Neural cell (in vitro differentiated cells): ENCODE measurements around the gene CDK5RAP1. TPM values are rescaled to one million over a fixed set of nuclear protein-coding genes. Genes with fewer than 3 reads are reported as not detected.

Experiments
- H2AFZ ChIP-seq: fragments of 200-600, 300-800 bp; sonication (generic), shearing (Covaris generic); 2 replicates; pipeline ENCODE4 v1.6.0; 2014; ENCODE audit warnings: low read depth, mild to moderate bottlenecking, antibody characterized with exemption, low read length, moderate library complexity
- H3F3A ChIP-seq: fragments of 200-600 bp; shearing (Covaris generic); 2 replicates; pipeline ENCODE4 v1.6.1; 2016; ENCODE audit warnings: mild to moderate bottlenecking, moderate library complexity, mixed read lengths, antibody characterized with exemption, low read length; ENCODE audit not compliant: insufficient read depth, poor library complexity, severe bottlenecking
- H3K27ac ChIP-seq: fragments of 200-600, 300-800 bp; sonication (generic), shearing (Covaris generic); 2 replicates; pipeline ENCODE4 v1.5.1; 2014; ENCODE audit warnings: mild to moderate bottlenecking, low read length, moderate library complexity
- H3K27me3 ChIP-seq: fragments of 300-800, 200-600 bp; sonication (generic), shearing (Covaris generic); 2 replicates; pipeline ENCODE4 v1.6.0; 2014; ENCODE audit warnings: mild to moderate bottlenecking, low read depth, low read length, moderate library complexity; ENCODE audit not compliant: insufficient read depth
- H3K36me3 ChIP-seq: fragments of 300-800, 200-600 bp; sonication (generic), shearing (Covaris generic); 2 replicates; pipeline ENCODE4 v1.5.1; 2014; ENCODE audit warnings: mild to moderate bottlenecking, antibody characterized with exemption, low read length, moderate library complexity; ENCODE audit not compliant: insufficient read depth
- H3K4me2 ChIP-seq: fragments of 300-800, 200-600 bp; sonication (generic), shearing (Covaris generic); 2 replicates; pipeline ENCODE4 v1.6.0; 2014; ENCODE audit warnings: mild to moderate bottlenecking, low read length
- H3K4me3 ChIP-seq: fragments of 300-800, 200-600 bp; sonication (generic), shearing (Covaris generic); 2 replicates; pipeline ENCODE4 v1.5.1; 2014; ENCODE audit warnings: mild to moderate bottlenecking, low read length, moderate library complexity
- H3K79me2 ChIP-seq: fragments of 200-600 bp; shearing (Covaris generic); replicated peaks from 2 replicates; pipeline ENCODE4 v1.6.0; 2014; ENCODE audit warnings: mild to moderate bottlenecking, low read length, moderate library complexity; ENCODE audit not compliant: insufficient read depth
- H3K9ac ChIP-seq: fragments of 300-800, 200-600 bp; sonication (generic), shearing (Covaris generic); 2 replicates; pipeline ENCODE4 v1.6.1; 2016; ENCODE audit warnings: mild to moderate bottlenecking, low read length, mixed read lengths
- H3K9me2 ChIP-seq: fragments of 200-600 bp; shearing (Covaris generic); 2 replicates; pipeline ENCODE4 v1.6.1; 2016; ENCODE audit warnings: mild to moderate bottlenecking, low read length, mixed read lengths; ENCODE audit not compliant: insufficient read depth
- H3K9me3 ChIP-seq: fragments of 200-600, 300-800 bp; sonication (generic), shearing (Covaris generic); 2 replicates; pipeline ENCODE4 v1.6.1; 2016; ENCODE audit warnings: mild to moderate bottlenecking, mixed run types, low read length, moderate library complexity, mixed read lengths
- H4K20me1 ChIP-seq: fragments of 200-600 bp; shearing (Covaris generic); 2 replicates; pipeline ENCODE4 v1.6.1; 2016; ENCODE audit warnings: mild to moderate bottlenecking, mixed run types; ENCODE audit not compliant: insufficient read depth
- EP300 ChIP-seq: fragments of 450-650 bp; conservative IDR thresholded peaks from 2 replicates; pipeline ENCODE4 v1.6.1; 2014; ENCODE audit warnings: antibody characterized with exemption, mild to moderate bottlenecking, moderate library complexity; ENCODE audit not compliant: poor library complexity, severe bottlenecking
- EZH2 ChIP-seq: fragments of 200-600, 300-800 bp; shearing (Covaris generic), sonication (generic); IDR thresholded peaks from 2 replicates; pipeline ENCODE4 v1.6.1; 2014; ENCODE audit warnings: antibody characterized with exemption, low read length, borderline replicate concordance, mild to moderate bottlenecking; ENCODE audit not compliant: insufficient read depth, poor library complexity, severe bottlenecking
- MXI1 ChIP-seq: fragments of 450-650 bp; conservative IDR thresholded peaks from 2 replicates; pipeline ENCODE4 v1.6.1; 2014; ENCODE audit warnings: antibody characterized with exemption, mild to moderate bottlenecking; ENCODE audit not compliant: poor library complexity, severe bottlenecking
- POLR2AphosphoS5 ChIP-seq: IDR thresholded peaks from 2 replicates; pipeline ENCODE4 v1.6.1; 2012
- RAD21 ChIP-seq: fragments of 450-650 bp; conservative IDR thresholded peaks from 2 replicates; pipeline ENCODE4 v1.6.1; 2014; ENCODE audit warnings: antibody characterized with exemption, mild to moderate bottlenecking, moderate library complexity
- SMC3 ChIP-seq: fragments of 450-650 bp; conservative IDR thresholded peaks from 2 replicates; pipeline ENCODE4 v1.6.1; 2014; ENCODE audit warnings: antibody characterized with exemption, mild to moderate bottlenecking, moderate library complexity; ENCODE audit not compliant: poor library complexity
- TAF1 ChIP-seq: IDR thresholded peaks from 2 replicates; pipeline ENCODE4 v1.6.1; 2012; ENCODE audit warnings: low read depth
- polyA plus RNA-seq: library from polyadenylated mRNA; depleted of rRNA; stranded (reverse); fragments of >200 nt; gene quantifications from 2 replicates; pipeline ENCODE4 v1.2.3, GENCODE V29; 2014
- TF ChIP-seq, protein P1 (sequence below): fragments of 450-650 bp; IDR thresholded peaks from 2 replicates; pipeline ENCODE4 v1.5.1; 2014; ENCODE audit warnings: antibody characterized with exemption, mild to moderate bottlenecking, moderate library complexity; ENCODE audit not compliant: poor library complexity, severe bottlenecking
- TF ChIP-seq, protein P2 (sequence below): IDR thresholded peaks from 2 replicates; pipeline ENCODE4 v1.6.1; 2012; ENCODE audit warnings: borderline replicate concordance

CDK5RAP1 gene
- polyA plus RNA-seq, 1 donor from 2014 or later: 47.2 TPM

DNA sequence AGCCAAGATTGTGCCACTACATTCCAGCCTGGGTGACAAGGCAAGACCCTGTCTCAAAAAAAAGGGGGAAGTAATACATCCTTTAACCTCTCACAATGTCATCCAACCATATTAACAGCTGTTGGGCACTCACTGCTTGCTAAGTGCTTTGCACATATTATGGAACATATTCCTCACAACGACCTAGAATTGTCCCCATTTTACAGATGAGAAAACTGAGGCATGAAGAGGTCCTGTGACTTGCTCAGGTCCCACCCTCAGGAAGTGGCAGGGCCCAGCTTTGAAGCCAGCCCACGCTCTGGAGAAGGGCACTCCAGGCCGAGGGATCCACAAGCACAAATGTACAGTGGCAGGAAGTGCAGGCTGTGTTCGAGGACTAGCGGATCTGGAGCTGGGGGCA, 85.0 kb downstream of the CDK5RAP1 start:
- no peaks in the 10 kb centered on the region for H3K36me3 ChIP-seq
- H3F3A ChIP-seq: no peaks in the 10 kb centered on the region
- H3K9me3 ChIP-seq: no peaks in the 10 kb centered on the region
- TF ChIP-seq, protein P1, sequence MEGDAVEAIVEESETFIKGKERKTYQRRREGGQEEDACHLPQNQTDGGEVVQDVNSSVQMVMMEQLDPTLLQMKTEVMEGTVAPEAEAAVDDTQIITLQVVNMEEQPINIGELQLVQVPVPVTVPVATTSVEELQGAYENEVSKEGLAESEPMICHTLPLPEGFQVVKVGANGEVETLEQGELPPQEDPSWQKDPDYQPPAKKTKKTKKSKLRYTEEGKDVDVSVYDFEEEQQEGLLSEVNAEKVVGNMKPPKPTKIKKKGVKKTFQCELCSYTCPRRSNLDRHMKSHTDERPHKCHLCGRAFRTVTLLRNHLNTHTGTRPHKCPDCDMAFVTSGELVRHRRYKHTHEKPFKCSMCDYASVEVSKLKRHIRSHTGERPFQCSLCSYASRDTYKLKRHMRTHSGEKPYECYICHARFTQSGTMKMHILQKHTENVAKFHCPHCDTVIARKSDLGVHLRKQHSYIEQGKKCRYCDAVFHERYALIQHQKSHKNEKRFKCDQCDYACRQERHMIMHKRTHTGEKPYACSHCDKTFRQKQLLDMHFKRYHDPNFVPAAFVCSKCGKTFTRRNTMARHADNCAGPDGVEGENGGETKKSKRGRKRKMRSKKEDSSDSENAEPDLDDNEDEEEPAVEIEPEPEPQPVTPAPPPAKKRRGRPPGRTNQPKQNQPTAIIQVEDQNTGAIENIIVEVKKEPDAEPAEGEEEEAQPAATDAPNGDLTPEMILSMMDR: no peak
- TF ChIP-seq TAF1 (no peak), SMC3 (no peak), EZH2 (no peak), RAD21 (no peak), POLR2AphosphoS5 (no peak), MXI1 (no peak)
- TF ChIP-seq, protein P2, sequence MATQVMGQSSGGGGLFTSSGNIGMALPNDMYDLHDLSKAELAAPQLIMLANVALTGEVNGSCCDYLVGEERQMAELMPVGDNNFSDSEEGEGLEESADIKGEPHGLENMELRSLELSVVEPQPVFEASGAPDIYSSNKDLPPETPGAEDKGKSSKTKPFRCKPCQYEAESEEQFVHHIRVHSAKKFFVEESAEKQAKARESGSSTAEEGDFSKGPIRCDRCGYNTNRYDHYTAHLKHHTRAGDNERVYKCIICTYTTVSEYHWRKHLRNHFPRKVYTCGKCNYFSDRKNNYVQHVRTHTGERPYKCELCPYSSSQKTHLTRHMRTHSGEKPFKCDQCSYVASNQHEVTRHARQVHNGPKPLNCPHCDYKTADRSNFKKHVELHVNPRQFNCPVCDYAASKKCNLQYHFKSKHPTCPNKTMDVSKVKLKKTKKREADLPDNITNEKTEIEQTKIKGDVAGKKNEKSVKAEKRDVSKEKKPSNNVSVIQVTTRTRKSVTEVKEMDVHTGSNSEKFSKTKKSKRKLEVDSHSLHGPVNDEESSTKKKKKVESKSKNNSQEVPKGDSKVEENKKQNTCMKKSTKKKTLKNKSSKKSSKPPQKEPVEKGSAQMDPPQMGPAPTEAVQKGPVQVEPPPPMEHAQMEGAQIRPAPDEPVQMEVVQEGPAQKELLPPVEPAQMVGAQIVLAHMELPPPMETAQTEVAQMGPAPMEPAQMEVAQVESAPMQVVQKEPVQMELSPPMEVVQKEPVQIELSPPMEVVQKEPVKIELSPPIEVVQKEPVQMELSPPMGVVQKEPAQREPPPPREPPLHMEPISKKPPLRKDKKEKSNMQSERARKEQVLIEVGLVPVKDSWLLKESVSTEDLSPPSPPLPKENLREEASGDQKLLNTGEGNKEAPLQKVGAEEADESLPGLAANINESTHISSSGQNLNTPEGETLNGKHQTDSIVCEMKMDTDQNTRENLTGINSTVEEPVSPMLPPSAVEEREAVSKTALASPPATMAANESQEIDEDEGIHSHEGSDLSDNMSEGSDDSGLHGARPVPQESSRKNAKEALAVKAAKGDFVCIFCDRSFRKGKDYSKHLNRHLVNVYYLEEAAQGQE: no peak
- H3K4me3 ChIP-seq: no peak overlapping the region
- no peak overlapping the region for H3K27ac ChIP-seq
- no peak overlapping the region for H3K4me2 ChIP-seq
- no peaks in the 10 kb centered on the region for H3K27me3 ChIP-seq
- no peaks in the 10 kb centered on the region for H4K20me1 ChIP-seq
- no peaks in the 10 kb centered on the region for H3K9me2 ChIP-seq
- no peak overlapping the region for H2AFZ ChIP-seq
- no peak overlapping the region for H3K9ac ChIP-seq
- no peaks in the 10 kb centered on the region for H3K79me2 ChIP-seq

DNA sequence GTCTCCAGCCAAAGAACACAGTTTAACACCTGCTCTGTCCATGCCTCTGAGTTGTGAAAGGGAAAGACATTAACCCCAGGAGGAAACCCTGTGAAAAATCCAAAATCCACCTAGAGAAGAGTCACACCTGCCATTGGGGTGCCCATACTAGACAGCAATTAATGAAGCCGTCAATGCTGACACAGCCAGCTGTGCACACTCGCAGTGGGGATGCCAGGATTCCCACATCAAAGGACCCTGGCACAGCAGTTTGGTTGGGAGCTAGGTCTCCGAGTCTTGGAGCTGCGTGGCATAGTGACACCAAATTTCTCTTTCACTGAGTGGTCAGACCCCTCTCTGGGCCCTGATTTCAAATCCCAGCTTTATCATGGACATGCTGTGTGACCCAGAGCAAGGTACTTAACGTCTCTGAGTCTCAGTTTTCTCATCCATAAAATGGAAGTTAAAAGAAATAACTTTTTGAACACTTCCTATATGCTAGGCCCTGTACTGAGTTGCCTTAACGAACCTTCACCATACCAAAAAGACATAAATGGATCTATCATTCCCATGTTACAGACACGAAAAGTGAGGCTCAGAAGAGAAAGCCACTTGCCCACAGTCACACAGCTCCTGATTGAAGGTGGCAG, 87.5 kb downstream of the CDK5RAP1 start:
- H3K27me3 ChIP-seq: no peaks in the 10 kb centered on the region
- H3F3A ChIP-seq: no peaks in the 10 kb centered on the region
- H3K4me2 ChIP-seq: no peak overlapping the region
- no peak overlapping the region for H2AFZ ChIP-seq
- H4K20me1 ChIP-seq: no peaks in the 10 kb centered on the region
- H3K9me2 ChIP-seq: no peaks in the 10 kb centered on the region
- no peak overlapping the region for H3K27ac ChIP-seq
- no peaks in the 10 kb centered on the region for H3K36me3 ChIP-seq
- H3K4me3 ChIP-seq: no peak overlapping the region
- H3K9me3 ChIP-seq: no peaks in the 10 kb centered on the region
- no peak overlapping the region for H3K9ac ChIP-seq
- TF ChIP-seq RAD21: no peak
- no peak for TF ChIP-seq EP300
- TF ChIP-seq SMC3: no peak
- no peaks in the 10 kb centered on the region for H3K79me2 ChIP-seq

DNA sequence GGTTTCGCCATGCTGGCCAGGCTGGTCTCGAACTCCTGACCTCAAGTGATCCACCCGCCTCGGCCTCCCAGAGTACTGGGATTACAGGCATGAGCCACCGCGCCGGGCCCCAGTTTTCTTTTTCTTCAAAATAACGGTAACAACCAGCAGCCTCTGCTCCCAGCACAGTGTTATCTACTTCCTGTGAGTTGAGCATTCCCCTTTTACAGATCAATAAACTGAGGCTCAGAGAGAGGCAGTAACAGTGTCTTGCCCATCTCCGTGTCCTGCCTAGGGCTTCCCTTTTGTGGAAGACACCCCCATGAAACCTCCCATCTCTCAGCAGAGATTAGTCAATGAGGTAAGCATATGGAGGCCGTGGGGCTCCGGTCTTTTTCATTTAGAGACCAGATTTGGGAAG, 88.7 kb downstream of the CDK5RAP1 start:
- TF ChIP-seq TAF1: no peak
- TF ChIP-seq EZH2: no peak
- TF ChIP-seq, protein P1: no peak
- no peak for TF ChIP-seq EP300
- TF ChIP-seq, protein P2: no peak
- TF ChIP-seq RAD21: no peak
- TF ChIP-seq POLR2AphosphoS5: no peak
- TF ChIP-seq MXI1: no peak
- TF ChIP-seq SMC3: no peak
- Histone ChIP-seq H2AFZ (no peak overlapping the region), H3F3A (no peaks in the 10 kb centered on the region), H4K20me1 (no peaks in the 10 kb centered on the region), H3K27me3 (no peaks in the 10 kb centered on the region), H3K79me2 (no peaks in the 10 kb centered on the region), H3K27ac (no peak overlapping the region), H3K9ac (no peak overlapping the region), H3K4me3 (no peak overlapping the region), H3K9me2 (no peaks in the 10 kb centered on the region), H3K9me3 (no peaks in the 10 kb centered on the region), H3K36me3 (no peaks in the 10 kb centered on the region), H3K4me2 (no peak overlapping the region)
